ENCODE results near the gene IL6ST.

Gene IL6ST

DNA sequence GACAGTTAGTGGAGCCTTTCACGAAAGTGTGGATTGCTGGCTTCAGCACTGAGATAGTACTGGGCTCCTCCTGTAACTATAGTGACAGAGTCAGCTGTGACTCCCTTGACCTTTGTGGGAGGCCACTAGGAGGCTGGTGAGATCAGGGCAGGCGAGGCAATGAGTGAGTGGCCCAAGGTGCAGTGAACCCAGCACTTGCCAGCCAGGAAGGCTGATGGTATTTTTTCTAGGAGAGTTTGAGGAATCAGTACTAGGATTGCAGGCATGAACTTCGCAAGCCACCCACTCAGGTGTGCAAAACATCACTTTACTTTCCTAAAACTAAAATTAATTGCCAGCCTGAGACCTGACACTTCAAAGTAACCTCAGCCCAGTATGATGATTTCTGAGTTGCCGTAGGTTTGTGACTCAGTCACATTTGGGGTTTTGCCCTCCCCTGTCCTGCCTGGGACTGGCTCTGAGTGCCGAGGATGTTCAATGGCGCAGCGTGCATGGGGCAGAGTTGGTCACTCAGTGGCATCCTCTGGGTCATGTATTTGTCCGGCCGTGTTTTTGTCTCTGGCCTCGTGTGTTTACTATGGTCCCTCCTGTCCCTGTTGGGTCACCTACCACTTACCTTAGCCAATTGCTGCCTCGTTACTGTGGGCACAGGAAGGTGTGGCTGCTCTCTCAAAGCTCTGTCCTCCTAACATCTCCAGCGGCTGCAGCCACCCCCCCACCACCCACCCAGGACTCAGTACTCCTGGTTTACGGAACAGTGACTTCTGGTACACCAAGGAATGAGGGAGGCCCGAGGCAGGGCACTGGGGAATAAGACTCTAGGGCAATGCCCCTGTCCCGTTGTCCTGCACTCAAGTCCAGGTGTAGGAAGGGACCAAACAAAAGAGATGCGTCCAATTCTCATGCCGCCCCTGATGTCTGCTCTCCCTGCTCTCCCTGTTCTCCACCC is 76.4 kb downstream of the IL6ST start:
- DNase-seq, result peak; percentile 69

DNA sequence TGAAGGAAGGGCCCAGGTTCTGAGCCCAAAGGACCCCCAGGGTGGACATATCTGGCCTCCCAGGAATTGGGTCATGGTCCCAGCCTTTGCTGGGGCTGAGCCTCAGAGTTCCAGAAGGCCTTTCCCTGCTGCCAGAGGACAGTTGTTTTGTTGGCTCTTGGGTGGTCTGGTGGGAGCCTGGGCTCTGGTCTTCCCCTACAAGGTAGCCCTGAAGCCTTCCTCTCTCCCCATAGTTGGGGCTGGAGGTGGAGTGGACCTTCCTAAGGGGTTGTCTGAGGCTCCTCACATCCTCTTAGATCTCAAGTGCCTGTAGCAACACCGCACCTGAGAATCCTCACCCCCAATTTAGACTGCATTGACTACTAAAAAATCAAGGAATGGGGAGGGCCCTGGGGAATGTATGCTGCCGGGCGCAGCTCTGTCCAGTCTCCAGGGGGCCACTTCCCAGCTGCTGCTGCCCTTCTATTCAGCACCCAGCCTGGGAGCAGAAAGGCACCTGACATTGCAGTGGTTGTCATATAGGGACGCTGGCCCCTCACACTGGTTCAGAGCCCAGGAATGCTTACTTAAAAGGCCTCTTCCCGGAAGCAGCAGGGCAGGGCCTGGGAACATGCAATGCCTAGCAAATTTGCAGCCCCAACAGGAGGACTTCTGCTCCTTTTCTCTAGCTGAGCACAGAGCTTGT is 77.2 kb downstream of the IL6ST start:
- no peak for DNase-seq

DNA sequence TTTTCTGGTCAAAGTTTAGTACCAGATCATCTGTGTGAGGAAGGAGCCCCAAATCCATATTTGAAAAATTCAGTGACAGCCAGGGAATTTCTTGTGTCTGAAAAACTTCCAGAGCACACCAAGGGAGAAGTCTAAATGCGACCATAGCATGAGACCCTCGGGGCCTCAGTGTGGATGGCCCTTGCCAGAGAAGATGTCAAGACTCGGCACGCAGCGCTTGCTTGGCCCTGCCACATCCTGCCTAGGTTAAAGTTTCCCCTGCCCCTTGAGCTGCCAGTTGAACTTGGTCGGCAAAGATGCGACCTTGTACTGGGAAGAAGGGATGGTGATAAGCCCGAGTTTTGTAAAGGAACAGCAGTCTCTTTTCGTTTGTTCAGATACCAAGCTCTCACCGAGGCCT is 77.8 kb downstream of the IL6ST start:
- DNase-seq, result no peak

DNA sequence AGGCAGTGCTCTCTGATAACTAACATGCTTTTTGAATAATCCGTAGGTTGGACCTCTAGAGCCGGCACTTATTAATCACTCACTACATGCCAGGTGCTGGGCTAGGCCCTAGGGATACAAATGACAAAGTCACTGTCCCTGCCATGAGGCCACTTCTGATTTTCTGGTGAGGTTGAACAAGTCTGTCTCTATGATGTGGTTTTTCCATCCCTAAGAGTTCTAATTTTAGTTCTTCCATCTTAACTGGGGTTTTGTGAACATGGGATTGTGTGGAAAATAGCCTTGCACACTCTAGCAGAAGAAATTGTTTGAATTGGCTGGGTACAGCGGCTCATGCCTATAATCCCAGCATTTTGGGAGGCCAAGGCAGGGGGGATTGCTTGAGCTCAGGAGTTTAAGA is 79.0 kb downstream of the IL6ST start:
- no peak for DNase-seq

DNA sequence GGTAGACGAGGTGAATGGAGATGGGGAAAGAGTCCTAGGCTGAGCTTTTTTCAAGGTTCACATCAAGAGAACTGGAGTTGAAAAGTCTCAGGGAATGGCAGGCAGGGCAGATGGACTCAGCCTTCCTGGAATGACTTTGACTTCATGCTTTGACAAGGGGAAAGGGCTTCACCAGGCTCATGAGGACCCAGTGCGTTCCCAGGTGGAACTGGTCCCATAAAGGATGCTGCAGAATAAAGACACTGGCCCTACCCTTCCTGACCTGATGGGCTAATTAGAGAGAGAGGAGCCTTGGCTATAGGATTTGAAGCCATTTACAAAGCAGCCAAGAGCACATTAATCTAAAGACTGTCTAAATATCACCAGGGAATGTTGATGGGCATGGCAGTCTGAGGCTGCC is 79.8 kb downstream of the IL6ST start:
- no peak for DNase-seq

DNA sequence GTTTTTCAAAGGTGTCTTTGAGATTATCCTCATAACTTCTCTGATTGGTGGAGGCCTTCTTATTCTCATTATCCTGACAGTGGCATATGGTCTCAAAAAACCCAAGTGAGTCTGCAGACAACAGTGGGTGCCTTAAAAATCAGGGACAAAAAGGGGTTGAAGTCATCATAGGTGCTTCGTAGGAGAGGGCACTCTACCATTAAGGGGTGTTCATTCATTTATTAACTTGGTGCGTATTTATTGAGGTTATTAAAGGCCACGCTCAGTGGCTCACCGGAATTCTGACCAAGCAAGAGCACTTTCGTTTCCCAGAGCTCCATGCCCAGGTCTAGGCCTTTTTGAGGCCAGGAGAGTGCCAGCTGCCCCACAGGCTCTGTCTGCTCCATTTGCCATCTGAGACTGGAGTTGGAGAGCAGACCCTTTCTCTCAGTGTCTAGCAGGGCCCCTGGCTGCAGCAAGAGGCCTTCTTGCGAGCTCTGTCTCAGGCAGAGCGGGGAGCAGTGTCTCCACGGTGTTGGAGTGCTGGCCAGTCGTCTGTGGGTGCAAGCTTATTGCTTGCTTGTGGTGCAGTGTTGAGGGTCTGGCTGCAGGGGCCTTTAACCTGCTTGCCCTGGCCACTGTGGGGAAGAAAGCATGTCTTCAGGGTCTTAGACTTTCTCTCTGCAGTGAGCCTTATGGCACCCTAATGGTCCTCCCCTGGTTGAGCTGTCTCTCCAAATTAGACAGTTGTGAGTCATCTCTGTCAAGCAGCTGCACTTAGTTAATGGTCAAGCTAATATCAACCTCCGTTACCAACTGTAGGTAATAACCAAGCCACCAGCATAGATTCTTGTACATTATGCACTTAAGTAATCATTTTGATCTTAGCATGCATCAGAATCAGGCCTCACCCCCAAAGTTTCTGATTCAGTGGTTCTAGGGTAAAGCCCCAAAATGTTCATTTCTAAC is 81.0 kb downstream of the IL6ST start:
- DNase-seq, result no peak

DNA sequence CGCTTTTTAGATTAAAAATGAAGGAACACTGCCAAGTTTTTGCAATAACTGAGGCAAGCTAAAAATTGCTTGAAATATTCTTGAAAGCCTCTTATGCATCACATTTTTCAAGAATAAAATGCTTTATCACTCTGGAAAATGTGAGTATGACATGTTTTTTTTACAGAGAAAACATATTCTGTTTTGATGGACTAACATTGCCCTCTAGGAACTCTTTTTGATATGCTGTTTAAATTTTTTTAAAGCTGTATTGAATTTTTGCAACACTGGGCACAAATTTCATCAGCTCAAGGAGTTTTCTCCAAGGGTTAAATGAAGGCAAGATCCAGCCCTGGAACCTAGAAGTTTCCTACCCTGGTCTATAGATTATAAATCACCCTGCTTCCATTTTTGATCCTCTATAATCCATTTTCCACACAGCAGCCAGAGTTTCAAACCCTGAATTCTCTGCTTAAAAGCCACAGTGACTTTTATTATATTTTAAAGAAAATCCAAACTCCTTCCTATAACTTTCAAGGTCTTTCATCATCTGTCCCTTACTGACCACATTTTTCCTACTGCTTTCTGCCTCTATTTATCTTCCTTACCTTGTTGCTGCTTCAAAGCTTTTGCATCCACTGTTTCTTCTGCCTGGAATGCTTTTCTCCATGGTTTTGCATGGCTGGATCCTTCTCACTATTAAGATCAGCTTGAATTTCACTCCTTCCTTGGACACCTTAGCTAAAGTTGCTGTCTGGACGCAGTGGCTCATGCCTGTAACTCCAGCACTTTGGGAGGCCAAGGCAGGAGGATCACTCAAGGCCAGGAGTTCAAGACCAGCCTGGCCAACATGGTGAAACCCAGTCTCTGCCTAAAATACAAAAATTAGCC is 82.7 kb downstream of the IL6ST start:
- no peak for DNase-seq

DNA sequence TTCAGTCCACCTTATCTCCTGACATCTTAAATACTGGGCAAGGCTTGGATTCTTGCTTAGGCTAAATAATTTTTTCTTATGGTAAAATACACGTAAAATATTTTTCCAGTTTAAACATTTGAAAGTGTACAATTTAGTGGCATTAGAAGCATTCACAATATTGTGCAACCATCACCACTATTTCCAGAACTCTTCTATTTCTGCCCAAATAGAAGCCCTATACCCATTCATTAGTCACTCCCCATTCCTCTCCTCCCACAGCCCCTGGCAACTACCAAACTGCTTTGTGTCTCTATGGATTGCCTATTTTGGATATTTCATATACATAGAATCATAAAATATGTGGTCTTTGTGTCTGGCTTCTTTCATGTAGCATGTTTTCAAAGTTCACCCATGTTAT is 86.0 kb downstream of the IL6ST start:
- no peak for DNase-seq

DNA sequence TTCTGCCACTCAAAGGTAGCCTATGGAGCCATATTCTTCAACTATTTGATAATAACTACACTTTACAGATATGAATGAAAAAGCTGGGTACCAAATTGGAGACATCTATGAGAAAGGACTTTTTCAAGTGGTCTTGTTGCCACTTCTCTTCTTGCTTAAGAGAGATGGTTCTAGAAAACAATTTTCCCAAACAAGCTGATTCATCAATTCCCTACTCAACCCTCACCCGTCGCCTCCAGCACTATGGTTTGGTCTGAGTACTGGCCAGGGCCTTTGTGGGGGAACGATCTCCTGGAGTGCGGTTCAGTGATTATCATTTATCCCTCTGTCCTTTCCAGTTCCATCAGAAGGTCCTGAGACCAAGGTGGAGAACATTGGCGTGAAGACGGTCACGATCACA is 86.8 kb downstream of the IL6ST start:
- DNase-seq, result no peak

DNA sequence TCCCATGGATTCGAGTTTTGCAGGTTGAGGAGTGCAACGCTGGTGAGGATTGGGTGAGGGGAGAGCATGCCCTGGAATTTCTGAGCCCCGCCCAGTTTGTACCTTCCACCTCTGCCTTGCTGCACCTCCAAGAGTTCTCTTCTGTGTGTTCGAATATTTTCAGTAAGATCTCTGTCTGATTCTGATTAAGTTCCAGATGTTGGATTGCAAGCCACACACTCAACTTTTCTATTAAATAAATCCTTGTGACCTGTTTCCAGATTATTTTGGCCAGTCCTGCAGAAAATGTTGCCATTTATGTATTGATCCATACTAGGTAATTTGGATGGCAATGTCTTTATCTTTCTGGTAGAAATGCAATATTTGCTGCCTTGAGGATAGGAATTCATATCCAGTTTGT is 89.5 kb downstream of the IL6ST start:
- DNase-seq, result no peak

DNA sequence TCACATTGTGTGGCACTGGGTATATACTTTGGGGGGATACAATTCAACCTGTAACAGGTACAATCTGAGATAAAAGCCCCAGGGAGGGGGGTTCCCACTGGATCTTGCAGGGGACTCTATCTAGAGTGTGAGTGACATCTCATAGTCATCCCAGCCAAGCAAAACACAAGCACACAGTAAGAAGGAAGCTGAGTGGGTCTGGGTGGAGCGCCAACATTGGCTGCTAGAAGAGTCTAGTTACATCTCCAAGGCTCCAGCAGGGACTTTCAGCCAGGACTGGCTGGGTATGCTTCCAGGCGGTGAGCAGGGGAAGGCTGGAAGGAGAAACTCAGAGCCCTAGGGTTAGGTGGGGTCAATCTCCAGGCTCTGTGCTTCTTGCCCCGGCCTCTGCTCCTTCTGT is 90.6 kb downstream of the IL6ST start:
- peak; percentile 34 for DNase-seq

DNA sequence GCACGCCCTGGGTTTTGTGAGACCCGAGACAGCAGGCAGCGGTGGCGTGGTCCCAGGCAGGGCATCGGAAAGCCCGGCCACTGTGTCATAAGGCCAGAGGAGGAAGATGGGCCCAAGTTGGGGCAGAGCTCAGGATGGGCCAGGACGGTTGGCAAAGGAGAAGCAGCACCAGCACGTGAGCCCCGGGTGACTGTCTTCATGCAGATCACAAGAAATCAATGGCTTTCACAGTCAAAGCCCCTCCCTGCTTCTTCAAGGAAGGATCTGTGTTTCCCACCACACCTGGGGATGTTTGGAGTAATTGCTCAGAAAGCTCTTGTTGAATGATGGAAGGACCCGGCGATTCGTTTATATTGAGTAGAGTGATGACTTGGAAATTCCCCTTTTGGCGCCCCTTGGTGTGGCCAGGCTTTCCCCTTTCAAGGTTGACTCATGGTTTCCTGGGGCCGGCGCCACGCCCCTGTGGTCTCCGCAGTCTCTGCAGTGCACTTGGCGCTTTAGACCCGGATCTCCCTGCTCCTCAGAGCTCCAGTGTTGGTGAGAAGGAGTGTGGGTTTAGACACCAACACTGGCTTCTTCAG is 91.6 kb downstream of the IL6ST start:
- DNase-seq, result peak; percentile 91

DNA sequence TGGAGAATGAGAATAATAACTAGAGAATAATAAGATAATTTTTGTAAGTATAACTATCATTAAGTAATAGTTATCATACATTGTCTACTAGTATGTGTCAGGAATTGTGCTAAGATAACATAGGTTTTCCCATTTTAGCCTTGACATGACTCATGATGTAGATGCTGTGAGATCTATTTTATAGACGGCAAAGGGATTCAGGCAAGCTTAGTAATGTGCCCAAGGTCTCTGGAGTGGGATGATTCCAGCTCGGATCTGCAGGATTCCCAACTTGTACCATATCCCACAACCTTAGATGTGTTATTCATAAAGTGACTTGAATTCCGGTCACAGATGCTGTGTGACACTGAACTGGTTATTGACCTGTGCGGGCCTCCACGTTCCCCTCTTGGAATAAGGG is 92.1 kb downstream of the IL6ST start:
- DNase-seq, result no peak

DNA sequence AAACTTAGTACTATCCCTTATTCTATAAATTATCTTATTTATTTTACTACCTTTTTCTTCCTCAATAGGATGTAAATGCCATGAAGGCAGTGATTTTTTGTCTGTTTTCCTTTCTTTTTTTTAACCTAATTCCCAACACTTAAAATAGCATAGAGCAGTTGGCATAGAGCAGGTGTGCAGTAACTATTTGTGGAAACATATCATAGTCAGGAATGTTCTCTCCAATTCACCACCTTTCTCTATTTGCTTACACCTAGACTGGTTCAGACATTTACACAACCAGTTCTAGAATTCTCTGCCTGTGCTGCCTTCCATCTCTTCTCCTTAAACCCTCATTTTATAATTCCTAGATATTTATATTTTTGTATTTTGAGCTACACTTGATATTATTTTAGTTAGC is 94.0 kb downstream of the IL6ST start:
- no peak for DNase-seq

DNA sequence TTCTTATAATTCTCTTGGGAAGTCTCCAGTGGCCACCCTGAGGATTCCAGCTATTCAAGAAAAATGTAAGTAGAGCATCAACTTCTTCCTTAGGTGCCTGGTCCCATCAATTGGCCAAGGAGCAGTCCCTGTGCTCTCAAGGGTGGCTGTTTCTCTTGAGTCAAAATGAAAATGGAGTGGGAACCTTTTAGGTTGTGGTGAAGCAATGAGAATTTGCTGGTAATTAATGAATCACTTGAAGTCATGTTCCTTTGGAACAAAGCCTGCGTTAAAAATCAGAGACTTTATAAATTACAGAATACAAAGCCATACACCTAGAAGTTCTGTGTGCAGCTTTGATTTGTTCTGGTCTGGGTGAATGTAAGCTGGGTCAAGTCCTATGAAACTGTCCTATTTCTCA is 94.7 kb downstream of the IL6ST start:
- peak; percentile 34 for DNase-seq

DNA sequence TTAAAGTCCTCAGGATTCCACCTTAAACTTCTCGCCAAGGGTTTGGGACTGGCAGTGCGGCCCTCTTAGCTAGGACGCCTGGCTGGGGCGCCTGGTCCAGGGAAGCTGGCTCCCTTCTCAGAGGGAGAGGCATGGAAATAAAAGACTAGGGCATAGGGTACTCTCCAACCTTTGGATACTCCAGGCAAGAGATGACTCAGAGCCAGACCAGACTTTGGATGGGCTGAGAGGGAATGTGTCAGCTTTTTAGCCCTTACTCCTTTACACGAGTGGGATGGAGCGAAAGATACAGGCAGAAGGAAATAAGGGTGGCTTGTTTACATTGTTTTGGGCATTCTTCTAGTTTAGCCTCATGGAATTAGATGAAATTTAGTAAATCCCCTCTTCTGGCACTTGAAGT is 95.4 kb downstream of the IL6ST start:
- DNase-seq, result no peak

DNA sequence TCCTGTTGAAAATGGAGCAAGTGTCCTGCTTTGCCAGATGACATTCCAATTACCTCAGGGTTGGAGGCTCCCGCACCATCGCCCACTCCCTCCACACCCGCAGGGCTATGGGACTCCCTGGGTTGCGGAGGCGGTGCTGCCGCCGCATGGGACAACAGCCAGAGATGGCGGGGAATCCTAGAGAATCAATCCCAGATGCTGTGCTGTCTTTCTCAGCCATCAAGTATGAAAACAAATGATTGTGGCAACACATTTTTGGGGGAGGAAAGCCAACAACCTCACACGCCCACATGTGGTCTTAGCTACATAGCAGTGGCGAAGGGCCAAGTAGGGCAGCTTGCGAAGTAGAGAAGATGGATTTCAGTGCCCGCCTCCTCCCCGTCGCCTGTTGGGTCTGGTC is 96.9 kb downstream of the IL6ST start:
- DNase-seq, result no peak

DNA sequence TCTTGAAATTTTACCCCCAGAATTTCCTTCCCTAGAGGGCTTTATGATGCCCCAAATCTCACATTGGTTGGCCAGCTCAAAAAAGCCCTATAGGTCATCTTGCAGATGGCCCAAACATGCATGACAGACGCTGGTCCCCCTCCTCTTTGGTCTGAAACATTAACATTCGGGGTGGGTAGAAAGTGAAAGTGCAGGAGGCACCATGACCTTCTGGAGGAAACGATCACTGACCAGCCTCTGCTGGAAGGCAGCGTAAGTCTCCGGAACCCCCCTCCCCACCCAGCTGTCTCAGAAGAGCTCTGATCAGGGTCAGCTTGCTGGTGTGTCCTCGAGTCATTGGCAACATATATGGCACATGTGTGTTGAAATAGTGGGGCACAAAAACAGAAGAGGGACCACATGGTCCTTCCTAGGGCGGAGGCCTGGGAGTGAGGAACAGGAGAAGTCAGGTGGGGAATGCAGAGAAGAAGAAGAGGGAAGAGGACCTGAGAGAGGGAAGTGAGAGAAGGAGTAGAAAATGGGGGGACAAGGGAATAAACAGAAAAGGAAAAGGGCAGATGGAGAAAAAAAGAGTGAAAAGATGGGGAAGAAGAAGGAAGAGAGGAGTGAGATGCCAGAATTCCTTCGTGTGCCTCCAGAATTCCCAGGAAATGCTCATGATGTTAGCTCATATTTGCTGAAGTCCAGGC is 97.4 kb downstream of the IL6ST start:
- DNase-seq, result no peak

DNA sequence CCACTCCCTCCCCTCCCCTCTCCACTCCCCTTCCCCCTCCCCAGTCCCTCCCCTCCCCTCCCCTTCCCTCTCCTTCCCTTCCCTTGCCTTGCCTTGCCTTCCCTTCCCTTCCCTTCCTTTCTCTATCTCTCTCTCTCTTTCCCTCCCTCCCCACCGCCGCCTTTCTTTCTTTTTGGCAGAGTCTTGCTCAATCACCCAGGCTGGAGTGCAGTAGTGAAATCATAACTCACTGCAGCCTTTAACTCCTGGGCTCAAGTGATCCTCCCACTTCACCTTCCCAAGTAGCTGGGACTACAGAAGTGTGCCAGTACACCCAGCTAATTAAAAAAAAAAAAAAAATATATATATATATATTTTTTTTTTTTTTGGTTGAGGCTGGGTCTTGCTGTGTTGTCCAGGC is 98.1 kb downstream of the IL6ST start:
- no peak for DNase-seq

DNA sequence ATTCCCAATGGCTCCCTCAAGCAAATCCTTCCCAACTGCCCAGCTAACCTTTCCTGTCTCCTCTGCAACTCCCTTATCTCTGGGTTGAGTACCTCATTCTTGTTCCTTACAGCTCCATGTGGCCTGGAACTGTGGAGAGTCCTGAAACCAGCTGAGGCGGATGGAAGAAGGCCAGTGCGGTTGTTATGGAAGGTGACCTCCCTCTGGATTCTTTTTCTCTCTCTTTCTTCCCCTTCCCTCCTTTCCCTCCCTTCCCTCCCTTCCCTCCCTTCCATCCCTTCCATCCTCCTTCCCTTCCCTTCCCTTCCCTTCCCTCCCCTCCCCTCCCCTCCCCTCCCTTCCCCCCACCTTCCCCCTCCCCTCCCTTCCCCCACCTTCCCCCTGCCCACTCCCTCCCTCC is 98.5 kb downstream of the IL6ST start:
- no peak for DNase-seq

DNA sequence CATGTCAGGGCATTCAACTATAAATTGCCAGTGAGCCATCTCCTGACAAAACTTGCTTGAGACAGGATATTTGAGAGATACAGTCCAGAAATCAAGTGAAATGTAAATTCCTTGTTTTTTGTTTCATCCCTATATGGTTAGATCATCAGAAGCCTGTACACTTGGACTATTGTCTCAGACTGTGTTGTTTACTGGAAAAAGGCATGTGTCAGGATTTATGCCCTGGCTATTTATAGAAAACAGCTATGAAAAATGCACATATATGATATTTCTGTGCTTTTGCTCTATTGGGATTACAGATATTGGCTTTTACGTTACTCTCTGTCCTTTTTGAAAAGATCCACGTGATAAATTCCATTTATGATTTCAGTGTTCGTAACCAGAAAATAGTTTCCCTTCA is 99.4 kb downstream of the IL6ST start:
- DNase-seq, result no peak

Measured in suppressor macrophage treated with lipopolysaccharide for 4 hours (primary cell).